ENCODE results near the gene ZNF548. TPM values are rescaled to one million over a fixed set of nuclear protein-coding genes. Genes with fewer than 3 reads are reported as not detected.
A peak's percentile ranks its signal among the peaks of the same experiment; 100 is the strongest.

The ZNF548 gene
- total RNA-seq, 1 experiment from 2014 or later: 4.9 TPM

GRCh38 chr19:57350877-57351805 is 38.5 kb upstream of the ZNF548 start, which contains the start of gene ZNF304:
ZNF304 (plus strand) TSS chr19:57351271; CDS start chr19:57351665, 394 bp downstream.
- Mint-ChIP-seq H3K4me1 (ENCODE audit: low read depth, unreplicated experiment) (no peaks in the 10 kb centered on the region), H3K9me3 (ENCODE audit: unreplicated experiment) (peaks cover 14% of the 10 kb centered on the region), H3K4me3 (ENCODE audit: unreplicated experiment) (peak within 1 kb of the TSS; percentile 13), H3K27ac (ENCODE audit: unreplicated experiment) (no peak within 1 kb of the TSS), H3K27me3 (ENCODE audit: insufficient read depth, unreplicated experiment) (peaks cover 9% of the 10 kb centered on the region), H3K36me3 (ENCODE audit: insufficient read depth, unreplicated experiment) (no peaks in the 10 kb centered on the region)
- ChIA-PET POLR2A (no interaction called here), CTCF (no interaction called here)
- H3K36me3 ChIP-seq (ENCODE audit: control insufficient read depth, insufficient read depth, low read length): no peaks in the 10 kb centered on the region
- no peak within 1 kb of the TSS for H3K4me3 ChIP-seq (ENCODE audit: low read depth, low read length)
- BruUV-seq (replicated peaks): no TSS peak
- no peaks in the 10 kb centered on the region for H3K27me3 ChIP-seq (replicated peaks; ENCODE audit: control insufficient read depth, insufficient read depth, low read length)
- TF ChIP-seq CTCF (IDR thresholded peaks at IDR 0.05; ENCODE audit: insufficient read depth in 1 of 2, low read depth in 1 of 2, low read length in 1 of 2, severe bottlenecking in 1 of 2, unreplicated experiment in 1 of 2): no peak
- no peaks in the 10 kb centered on the region for H3K9me3 ChIP-seq
- DNase-seq: no peak
- intact Hi-C loops (cut with micrococcal nuclease; ENCODE audit: unreplicated experiment): no loop called here
- H3K4me1 ChIP-seq: no peaks in the 10 kb centered on the region

GRCh38 chr19:57351867-57352266 is 37.8 kb upstream of the ZNF548 start:
- ChIA-PET POLR2A (no interaction called here), CTCF (no interaction called here)
- H3K36me3 ChIP-seq (ENCODE audit: control insufficient read depth, insufficient read depth, low read length): no peaks in the 10 kb centered on the region
- Mint-ChIP-seq H3K9me3 (ENCODE audit: unreplicated experiment) (peaks cover 14% of the 10 kb centered on the region), H3K4me1 (ENCODE audit: low read depth, unreplicated experiment) (no peaks in the 10 kb centered on the region), H3K36me3 (ENCODE audit: insufficient read depth, unreplicated experiment) (no peaks in the 10 kb centered on the region), H3K4me3 (ENCODE audit: unreplicated experiment) (no peak overlapping the region), H3K27me3 (ENCODE audit: insufficient read depth, unreplicated experiment) (peaks cover 9% of the 10 kb centered on the region), H3K27ac (ENCODE audit: unreplicated experiment) (no peak overlapping the region)
- H3K4me3 ChIP-seq (ENCODE audit: low read depth, low read length): no peak overlapping the region
- no TSS peak for BruUV-seq (replicated peaks)
- no peak for TF ChIP-seq CTCF (IDR thresholded peaks at IDR 0.05; ENCODE audit: insufficient read depth in 1 of 2, low read depth in 1 of 2, low read length in 1 of 2, severe bottlenecking in 1 of 2, unreplicated experiment in 1 of 2)
- DNase-seq: no peak
- H3K9me3 ChIP-seq: no peaks in the 10 kb centered on the region
- H3K27me3 ChIP-seq (replicated peaks; ENCODE audit: control insufficient read depth, insufficient read depth, low read length): no peaks in the 10 kb centered on the region
- intact Hi-C loops (cut with micrococcal nuclease; ENCODE audit: unreplicated experiment): no loop called here
- H3K4me1 ChIP-seq: no peaks in the 10 kb centered on the region

GRCh38 chr19:57355916-57356315 is 33.7 kb upstream of the ZNF548 start:
- peaks cover 14% of the 10 kb centered on the region for H3K9me3 Mint-ChIP-seq (ENCODE audit: unreplicated experiment)
- ChIA-PET POLR2A (no interaction called here), CTCF (no interaction called here)
- no peaks in the 10 kb centered on the region for H3K36me3 Mint-ChIP-seq (ENCODE audit: insufficient read depth, unreplicated experiment)
- intact Hi-C loops (cut with micrococcal nuclease; ENCODE audit: unreplicated experiment): no loop called here
- TF ChIP-seq CTCF (IDR thresholded peaks at IDR 0.05; ENCODE audit: insufficient read depth in 1 of 2, low read depth in 1 of 2, low read length in 1 of 2, severe bottlenecking in 1 of 2, unreplicated experiment in 1 of 2): no peak
- Histone ChIP-seq H3K27me3 (replicated peaks; ENCODE audit: control insufficient read depth, insufficient read depth, low read length) (no peaks in the 10 kb centered on the region), H3K4me3 (ENCODE audit: low read depth, low read length) (no peak overlapping the region), H3K4me1 (no peaks in the 10 kb centered on the region), H3K36me3 (ENCODE audit: control insufficient read depth, insufficient read depth, low read length) (no peaks in the 10 kb centered on the region), H3K9me3 (no peaks in the 10 kb centered on the region)
- H3K27me3 Mint-ChIP-seq (ENCODE audit: insufficient read depth, unreplicated experiment): peaks cover 6% of the 10 kb centered on the region
- no peak overlapping the region for H3K4me3 Mint-ChIP-seq (ENCODE audit: unreplicated experiment)
- no peaks in the 10 kb centered on the region for H3K4me1 Mint-ChIP-seq (ENCODE audit: low read depth, unreplicated experiment)
- BruUV-seq (replicated peaks): no TSS peak
- no peak for DNase-seq
- H3K27ac Mint-ChIP-seq (ENCODE audit: unreplicated experiment): no peak overlapping the region
